B cell (primary cell): ENCODE measurements around the gene MAP4K4. TPM values are rescaled to one million over a fixed set of nuclear protein-coding genes. Genes with fewer than 3 reads are reported as not detected.
A peak's percentile ranks its signal among the peaks of the same experiment; 100 is the strongest.

Experiments
- ATAC-seq: fragments of 200-7000 bp; cut with Tn5 transposase; one replicate; pipeline ENCODE4 v1.10.0; 2021; ENCODE audit warnings: low read depth, mild to moderate bottlenecking, moderate number of reproducible peaks, moderate library complexity
- CTCF ChIA-PET: fragments of 350-600 bp; sonication (Branson Sonifier 250); formaldehyde crosslinking; loops from one replicate; lab custom pipeline; 2021; ENCODE audit warnings: antibody characterized with exemption, inconsistent platforms; lab: Charles Lee
- POLR2A ChIA-PET: fragments of 350-600 bp; sonication (Branson Sonifier 250); formaldehyde crosslinking; loops from one replicate; lab custom pipeline; 2021; ENCODE audit warnings: antibody characterized with exemption; lab: Charles Lee
- DNase-seq: peaks from one replicate; pipeline ENCODE4 v3.0.0; 2013
- H2AFZ ChIP-seq: 2 replicates; pipeline ENCODE4 v1.6.1; 2012; ENCODE audit warnings: mild to moderate bottlenecking, low read depth, low read length; ENCODE audit not compliant: insufficient read depth, poor library complexity, severe bottlenecking
- H3K27ac ChIP-seq, 2 donors: 1 replicate in 1 of 2; 2 replicates in 1 of 2; pipeline ENCODE4 v1.5.1; 2012 to 2013; ENCODE audit warnings: low read length in 2 of 2, mild to moderate bottlenecking in 2 of 2, moderate library complexity in 1 of 2
- H3K27me3 ChIP-seq, 4 experiments: fragments of 200-600 bp in 1 of 4; sonication (generic) in 1 of 4; replicated peaks in 1 of 4; 1 replicate in 2 of 4; 2 replicates in 2 of 4; pipeline versions ENCODE4 v1.6.1 to v1.7.0; 2013 to 2016; ENCODE audit warnings: low read length in 3 of 4, mild to moderate bottlenecking in 2 of 4, mixed read lengths in 1 of 4, moderate library complexity in 1 of 4; ENCODE audit not compliant: insufficient read depth in 4 of 4, control insufficient read depth in 3 of 4; ENCODE audit errors: control extremely low read depth in 1 of 4
- H3K36me3 ChIP-seq, 2 experiments: replicated peaks in 1 of 2; 1 replicate in 1 of 2; 2 replicates in 1 of 2; pipeline versions ENCODE4 v1.6.1 to v1.7.1; 2013; ENCODE audit warnings: low read length in 1 of 2; ENCODE audit not compliant: insufficient read depth in 2 of 2, control insufficient read depth in 1 of 2; ENCODE audit errors: control extremely low read depth in 1 of 2, extremely low read depth in 1 of 2
- H3K4me1 ChIP-seq, 2 donors: fragments of 200-600 bp in 1 of 2; sonication (generic) in 1 of 2; 1 replicate in 1 of 2; 2 replicates in 1 of 2; pipeline versions ENCODE4 v1.5.1 to v1.6.1; 2013 to 2017; ENCODE audit warnings: low read length in 2 of 2; ENCODE audit not compliant: control insufficient read depth in 2 of 2, insufficient read depth in 2 of 2
- H3K4me2 ChIP-seq: replicated peaks from 2 replicates; pipeline ENCODE3; 2012; ENCODE audit warnings: mild to moderate bottlenecking, low read depth, low read length; ENCODE audit not compliant: poor library complexity, severe bottlenecking
- H3K4me3 ChIP-seq, 5 experiments: fragments of 200-600 bp in 1 of 5; sonication (generic) in 1 of 5; 1 replicate in 3 of 5; 2 replicates in 2 of 5; pipeline versions ENCODE4 v1.5.1 to v1.7.0; 2011 to 2016; ENCODE audit warnings: low read length in 4 of 5, mild to moderate bottlenecking in 4 of 5, low read depth in 2 of 5, control low read depth in 1 of 5, moderate library complexity in 1 of 5; ENCODE audit not compliant: insufficient read depth in 1 of 5; ENCODE audit errors: control extremely low read depth in 1 of 5, extremely low read depth in 1 of 5
- H3K79me2 ChIP-seq: fragments of 200-600 bp; sonication (generic); one replicate; pipeline ENCODE4 v1.6.0; 2016; ENCODE audit warnings: low read length; ENCODE audit not compliant: control insufficient read depth, insufficient read depth
- H3K9ac ChIP-seq: fragments of 200-600 bp; sonication (generic); 2 replicates; pipeline ENCODE4 v1.6.1; 2017; ENCODE audit warnings: mild to moderate bottlenecking, low read length, moderate library complexity
- H3K9me3 ChIP-seq, 3 donors: one replicate each; pipeline versions ENCODE4 v1.6.1 to v1.7.1; 2013; ENCODE audit warnings: low read length in 2 of 3; ENCODE audit not compliant: control insufficient read depth in 2 of 3, insufficient read depth in 1 of 3; ENCODE audit errors: control extremely low read depth in 1 of 3
- H4K20me1 ChIP-seq: 2 replicates; pipeline ENCODE4 v1.6.0; 2012; ENCODE audit warnings: mild to moderate bottlenecking, low read length; ENCODE audit not compliant: insufficient read depth, control insufficient read depth, poor library complexity, severe bottlenecking
- H3K27ac Mint-ChIP-seq: one replicate; pipeline ENCODE4 v1.8.0; 2021; ENCODE audit warnings: mixed read lengths
- H3K27me3 Mint-ChIP-seq: one replicate; pipeline ENCODE4 v1.8.0; 2021; ENCODE audit warnings: mixed read lengths
- H3K4me1 Mint-ChIP-seq: one replicate; pipeline ENCODE4 v1.8.0; 2021; ENCODE audit warnings: mixed read lengths
- H3K4me3 Mint-ChIP-seq: one replicate; pipeline ENCODE4 v1.8.0; 2021; ENCODE audit warnings: mixed read lengths
- H3K9me3 Mint-ChIP-seq: one replicate; pipeline ENCODE4 v1.8.0; 2022; ENCODE audit warnings: mixed read lengths; ENCODE audit not compliant: insufficient read depth
- EZH2 ChIP-seq: IDR thresholded peaks from 2 replicates; pipeline ENCODE4 v1.6.1; 2012; ENCODE audit warnings: borderline replicate concordance, low read depth, mild to moderate bottlenecking, moderate library complexity, low read length; ENCODE audit not compliant: insufficient read depth, poor library complexity, severe bottlenecking
- WGBS: methylation state at CpG from one replicate; pipeline ENCODE4 v1.1.5; 2013; ENCODE audit warnings: missing lambda C conversion rate; ENCODE audit not compliant: insufficient coverage; 5-methylcytosine and 5-hydroxymethylcytosine counted together
- intact Hi-C: fragments of 100-400 bp; cut with micrococcal nuclease; formaldehyde crosslinking; loops from one replicate; pipeline ENCODE4 v1.10.0; 2022
- polyA plus RNA-seq: library from polyadenylated mRNA; depleted of rRNA; stranded (reverse); fragments of >200 nt; gene quantifications from 2 replicates; pipeline ENCODE4 v1.2.3, GENCODE V29; 2012
- total RNA-seq, 2 donors: library from RNA; stranded (reverse); fragments of 120-200 nt in 1 of 2; gene quantifications; 1 replicate in 1 of 2; 2 replicates in 1 of 2; pipeline versions ENCODE4 v1.2.3 to v1.2.4, GENCODE V29; 2013 to 2022
- TF ChIP-seq, protein P1 (sequence below): fragments of 200-600 bp; IDR thresholded peaks from one replicate; pipeline ENCODE4 v1.8.0; 2022; ENCODE audit warnings: antibody characterized with exemption, mild to moderate bottlenecking

MAP4K4 gene
- total and polyA plus RNA-seq, 2 donors (not counting 1 experiment from before 2014, with no cell fraction given): 54.8 to 280 TPM

DNA sequence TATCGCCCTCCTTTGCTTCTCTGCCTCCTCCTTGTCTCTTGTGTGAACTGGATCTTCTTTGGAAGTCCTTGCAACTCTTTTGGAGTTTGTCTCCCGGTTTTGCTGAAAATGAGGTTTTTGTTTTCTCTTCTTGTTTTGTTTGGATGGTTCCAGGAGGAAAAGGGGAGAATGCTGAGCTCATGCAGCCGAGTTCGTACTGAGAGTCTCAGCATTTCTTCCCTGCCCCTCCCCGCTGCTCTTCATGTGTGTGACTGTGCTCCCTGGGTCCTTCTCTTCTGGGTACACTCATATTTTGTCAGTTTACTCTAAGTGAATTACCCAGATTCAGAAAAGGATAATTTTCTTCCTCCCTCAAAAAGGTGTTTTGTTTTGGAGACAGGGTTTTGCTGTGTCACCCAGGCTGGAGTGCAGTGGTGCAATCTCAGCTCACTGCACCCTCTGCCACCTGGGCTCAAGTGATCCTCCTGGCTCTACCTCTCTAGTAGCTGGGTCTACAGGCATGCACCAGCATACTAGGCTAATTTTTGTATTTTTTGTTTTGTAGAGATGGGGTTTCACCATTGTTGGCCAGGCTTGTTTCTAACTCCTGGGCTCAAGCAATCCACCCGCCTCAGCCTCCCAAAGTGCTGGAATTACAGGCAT is 151.4 kb downstream of the MAP4K4 start:
- POLR2A ChIA-PET: no interaction called here
- Histone ChIP-seq H3K27me3 (no peaks in the 10 kb centered on the region), H2AFZ (no peak overlapping the region), H3K9me3 (no peaks in the 10 kb centered on the region), H3K4me3 (no peak overlapping the region), H3K4me1 (no peaks in the 10 kb centered on the region), H4K20me1 (peaks cover 14% of the 10 kb centered on the region), H3K9ac (no peak overlapping the region), H3K27ac (no peak overlapping the region), H3K36me3 (peaks cover 16 to 91% of the 10 kb centered on the region in 2 experiments), H3K4me2 (no peak overlapping the region), H3K79me2 (peaks cover 5% of the 10 kb centered on the region)
- Mint-ChIP-seq H3K9me3 (no peaks in the 10 kb centered on the region), H3K4me1 (peaks cover 2% of the 10 kb centered on the region), H3K27me3 (no peaks in the 10 kb centered on the region), H3K4me3 (no peak overlapping the region), H3K27ac (peak overlapping the region; percentile 72)
- 100% methylated on average over 1 of the region's 6 CpGs for WGBS
- CTCF ChIA-PET: interaction anchor here (0.8 to 1.7 kb wide), 2 partner anchors 17 to 37 kb away, joined by 3 to 7 read pairs; no protein-coding TSS in a partner anchor
- no peak for ATAC-seq
- no peak for DNase-seq
- TF ChIP-seq, protein P1, sequence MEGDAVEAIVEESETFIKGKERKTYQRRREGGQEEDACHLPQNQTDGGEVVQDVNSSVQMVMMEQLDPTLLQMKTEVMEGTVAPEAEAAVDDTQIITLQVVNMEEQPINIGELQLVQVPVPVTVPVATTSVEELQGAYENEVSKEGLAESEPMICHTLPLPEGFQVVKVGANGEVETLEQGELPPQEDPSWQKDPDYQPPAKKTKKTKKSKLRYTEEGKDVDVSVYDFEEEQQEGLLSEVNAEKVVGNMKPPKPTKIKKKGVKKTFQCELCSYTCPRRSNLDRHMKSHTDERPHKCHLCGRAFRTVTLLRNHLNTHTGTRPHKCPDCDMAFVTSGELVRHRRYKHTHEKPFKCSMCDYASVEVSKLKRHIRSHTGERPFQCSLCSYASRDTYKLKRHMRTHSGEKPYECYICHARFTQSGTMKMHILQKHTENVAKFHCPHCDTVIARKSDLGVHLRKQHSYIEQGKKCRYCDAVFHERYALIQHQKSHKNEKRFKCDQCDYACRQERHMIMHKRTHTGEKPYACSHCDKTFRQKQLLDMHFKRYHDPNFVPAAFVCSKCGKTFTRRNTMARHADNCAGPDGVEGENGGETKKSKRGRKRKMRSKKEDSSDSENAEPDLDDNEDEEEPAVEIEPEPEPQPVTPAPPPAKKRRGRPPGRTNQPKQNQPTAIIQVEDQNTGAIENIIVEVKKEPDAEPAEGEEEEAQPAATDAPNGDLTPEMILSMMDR: no peak
- TF ChIP-seq EZH2: no peak
- intact Hi-C loops: no loop called here

DNA sequence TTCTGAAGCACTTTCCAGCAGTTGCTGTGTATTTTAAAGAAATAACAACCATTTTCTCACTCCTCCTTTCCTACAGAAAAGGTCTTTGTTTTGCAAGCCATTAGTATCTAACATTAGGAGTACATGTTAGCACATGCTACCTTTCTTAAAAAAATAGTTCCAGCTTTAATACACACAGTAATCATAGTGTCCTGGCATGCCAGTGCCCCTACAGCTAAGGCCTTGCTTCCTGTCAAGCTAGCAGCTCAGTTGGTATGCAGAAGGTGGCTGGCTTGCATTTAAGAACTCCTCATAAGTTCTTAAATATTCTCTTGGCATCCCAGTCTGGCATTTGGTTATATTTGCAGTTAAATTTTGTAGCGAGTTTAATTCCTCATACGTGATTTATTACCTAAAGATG is 152.9 kb downstream of the MAP4K4 start:
- H3K4me1 ChIP-seq: no peaks in the 10 kb centered on the region
- H4K20me1 ChIP-seq: peaks cover 19% of the 10 kb centered on the region
- peaks cover 2% of the 10 kb centered on the region for H3K4me1 Mint-ChIP-seq
- ATAC-seq (no peak), DNase-seq (no peak)
- intact Hi-C loops: no loop called here
- no peak overlapping the region for H3K4me2 ChIP-seq
- H3K27ac ChIP-seq: no peak overlapping the region
- peaks cover 5% of the 10 kb centered on the region for H3K79me2 ChIP-seq
- H3K36me3 ChIP-seq: peaks cover 13 to 90% of the 10 kb centered on the region in 2 experiments
- no peaks in the 10 kb centered on the region for H3K9me3 Mint-ChIP-seq
- no CpG with 5 or more reads among the region's 2 CpGs for WGBS
- no peaks in the 10 kb centered on the region for H3K27me3 Mint-ChIP-seq
- TF ChIP-seq, protein P1: no peak
- TF ChIP-seq EZH2: no peak
- no peak overlapping the region for H2AFZ ChIP-seq
- no peaks in the 10 kb centered on the region for H3K9me3 ChIP-seq
- no peak overlapping the region for H3K4me3 Mint-ChIP-seq
- no peak overlapping the region for H3K4me3 ChIP-seq
- CTCF ChIA-PET: interaction anchor here (1.2 to 2.0 kb wide), 3 partner anchors 19 to 505 kb away, joined by 7 to 9 read pairs (median 7); no protein-coding TSS in a partner anchor
- POLR2A ChIA-PET: no interaction called here
- no peaks in the 10 kb centered on the region for H3K27me3 ChIP-seq
- H3K27ac Mint-ChIP-seq: no peak overlapping the region
- H3K9ac ChIP-seq: no peak overlapping the region
